SK-N-SH (cell line): ENCODE data around the gene RIMS1. TPM values are rescaled to one million over a fixed set of nuclear protein-coding genes. Genes with fewer than 3 reads are reported as not detected.

Experiments used
- CTCF ChIA-PET: fragments of 300-600, 350-600 bp; formaldehyde crosslinking; extraction: SDS; loops from one replicate; lab custom pipeline; 2021; lab: Yijun Ruan, JAX
- POLR2A ChIA-PET: fragments of 350-600 bp; sonication (Branson Sonifier 250); formaldehyde crosslinking; extraction: SDS; loops from one replicate; lab custom pipeline; 2020; ENCODE audit warnings: antibody characterized with exemption, inconsistent platforms; lab: Yijun Ruan, JAX
- DNase-seq: peaks from one replicate; pipeline ENCODE4 v3.0.0; 2012
- H2AFZ ChIP-seq: fragments of 200-600 bp; sonication (generic); 2 replicates; pipeline ENCODE4 v1.8.1; 2016; ENCODE audit warnings: antibody characterized with exemption, mild to moderate bottlenecking, low read depth
- H3F3A ChIP-seq: fragments of 200-600 bp; sonication (generic); replicated peaks from 2 replicates; pipeline ENCODE3; 2016; ENCODE audit warnings: antibody characterized with exemption, mild to moderate bottlenecking; ENCODE audit not compliant: insufficient read depth
- H3K27ac ChIP-seq, 2 experiments: fragments of 200-500 bp in 1 of 2; fragments of 200-600 bp in 1 of 2; sonication (Bioruptor generic) in 1 of 2; sonication (generic), shearing (Covaris generic) in 1 of 2; 2 replicates each; pipeline versions ENCODE4 v1.5.1 to v1.6.1; 2014 to 2016; ENCODE audit warnings: low read depth in 2 of 2, inconsistent platforms in 1 of 2, low read length in 1 of 2, mild to moderate bottlenecking in 1 of 2, mixed read lengths in 1 of 2
- H3K27me3 ChIP-seq: fragments of 200-600 bp; sonication (generic), shearing (Covaris generic); 2 replicates; pipeline ENCODE4 v1.6.1; 2016; ENCODE audit warnings: mixed run types; ENCODE audit not compliant: insufficient read depth
- H3K36me3 ChIP-seq, 2 experiments: fragments of 200-500 bp in 1 of 2; fragments of 200-600 bp in 1 of 2; sonication (Bioruptor generic) in 1 of 2; sonication (generic) in 1 of 2; replicated peaks in 1 of 2; 2 replicates each; pipeline versions ENCODE3 to v1.5.1; 2014 to 2016; ENCODE audit warnings: low read length in 1 of 2, mild to moderate bottlenecking in 1 of 2; ENCODE audit not compliant: insufficient read depth in 2 of 2, control insufficient read depth in 1 of 2
- H3K4me1 ChIP-seq, 2 experiments: fragments of 200-500 bp in 1 of 2; fragments of 200-600 bp in 1 of 2; sonication (Bioruptor generic) in 1 of 2; sonication (generic), shearing (Covaris generic) in 1 of 2; 2 replicates each; pipeline versions ENCODE4 v1.5.1 to v1.6.1; 2014 to 2016; ENCODE audit warnings: low read depth in 1 of 2, low read length in 1 of 2, mixed run types in 1 of 2; ENCODE audit not compliant: insufficient read depth in 2 of 2, control insufficient read depth in 1 of 2
- H3K4me2 ChIP-seq: fragments of 200-600 bp; sonication (generic), shearing (Covaris generic); 2 replicates; pipeline ENCODE4 v1.6.1; 2017; ENCODE audit warnings: mixed run types
- H3K4me3 ChIP-seq, 2 experiments: fragments of 200-500 bp in 1 of 2; fragments of 200-600 bp in 1 of 2; sonication (Bioruptor generic) in 1 of 2; sonication (generic), shearing (Covaris generic) in 1 of 2; 2 replicates each; pipeline versions ENCODE4 v1.5.1 to v1.8.1; 2014 to 2016; ENCODE audit warnings: low read depth in 2 of 2, inconsistent platforms in 1 of 2, low read length in 1 of 2, mild to moderate bottlenecking in 1 of 2, mixed read lengths in 1 of 2, moderate library complexity in 1 of 2
- H3K79me2 ChIP-seq: fragments of 200-600 bp; sonication (generic); 2 replicates; pipeline ENCODE4 v1.8.1; 2017; ENCODE audit warnings: mild to moderate bottlenecking; ENCODE audit not compliant: insufficient read depth
- H3K9ac ChIP-seq: fragments of 200-600 bp; sonication (generic); 2 replicates; pipeline ENCODE4 v1.6.1; 2017; ENCODE audit warnings: mixed run types
- H3K9me2 ChIP-seq: fragments of 200-600 bp; sonication (generic); 2 replicates; pipeline ENCODE4 v1.6.1; 2017; ENCODE audit warnings: mixed run types
- H3K9me3 ChIP-seq: fragments of 200-600 bp; sonication (generic); 2 replicates; pipeline ENCODE4 v1.6.1; 2017; ENCODE audit warnings: mixed run types, mild to moderate bottlenecking, moderate library complexity
- H4K20me1 ChIP-seq: fragments of 200-600 bp; sonication (generic); 2 replicates; pipeline ENCODE4 v1.6.1; 2017; ENCODE audit warnings: mild to moderate bottlenecking, mixed run types; ENCODE audit not compliant: insufficient read depth
- CTCF ChIP-seq: fragments of 200-600 bp; sonication (generic); IDR thresholded peaks from 2 replicates; pipeline ENCODE4 v1.6.1; 2017; ENCODE audit warnings: antibody characterized with exemption, mild to moderate bottlenecking, moderate library complexity
- GABPA ChIP-seq: IDR thresholded peaks from 2 replicates; pipeline ENCODE4 v1.4.0; 2012; ENCODE audit warnings: low read depth, mild to moderate bottlenecking
- GATA2 ChIP-seq: sonication (generic); formaldehyde crosslinking; IDR thresholded peaks from 2 replicates; pipeline ENCODE4 v1.5.0; 2020; ENCODE audit warnings: mild to moderate bottlenecking, missing genetic modification reagents
- NFIC ChIP-seq: IDR thresholded peaks from 2 replicates; pipeline ENCODE4 v1.4.0; 2012; ENCODE audit warnings: borderline replicate concordance
- RAD21 ChIP-seq: IDR thresholded peaks from 2 replicates; pipeline ENCODE4 v1.6.1; 2012; ENCODE audit warnings: mild to moderate bottlenecking, low read length
- RCOR1 ChIP-seq: fragments of 150-350 bp; IDR thresholded peaks from 2 replicates; pipeline ENCODE4 v1.6.1; 2017; ENCODE audit warnings: antibody characterized with exemption, low read length
- REST ChIP-seq: IDR thresholded peaks from 2 replicates; pipeline ENCODE4 v1.6.1; 2012; ENCODE audit warnings: mild to moderate bottlenecking, low read depth, low read length, moderate library complexity
- SIN3A ChIP-seq: IDR thresholded peaks from 2 replicates; pipeline ENCODE4 v1.6.1; 2012; ENCODE audit warnings: low read depth, mild to moderate bottlenecking, low read length, moderate library complexity, borderline replicate concordance
- SMC3 ChIP-seq: IDR thresholded peaks from 2 replicates; pipeline ENCODE4 v1.6.1; 2012; ENCODE audit warnings: low read depth, low read length, improper control_type of control experiment
- TAF1 ChIP-seq: IDR thresholded peaks from 2 replicates; pipeline ENCODE4 v1.6.1; 2012; ENCODE audit warnings: low read depth, mild to moderate bottlenecking, low read length, moderate library complexity, borderline replicate concordance
- TEAD4 ChIP-seq: IDR thresholded peaks from 2 replicates; pipeline ENCODE4 v1.4.0; 2012; ENCODE audit warnings: mild to moderate bottlenecking, borderline replicate concordance; ENCODE audit not compliant: insufficient read depth
- WGBS: methylation state at CpG from one replicate; pipeline ENCODE4 v1.1.6; 2017; ENCODE audit warnings: low lambda C conversion rate; 5-methylcytosine and 5-hydroxymethylcytosine counted together
- polyA plus RNA-seq, 3 experiments: library from polyadenylated mRNA; depleted of rRNA; stranded (reverse); fragments of >200 nt; gene quantifications; 2 replicates each; pipeline ENCODE4 v1.2.3, GENCODE V29; 2012

RIMS1 gene
- polyA plus RNA-seq, 1 of the 3 experiments (the other 2 are of a cell fraction), result 0.20 TPM

GRCh38 chr6:72133324-72133723 is 247.0 kb downstream of the RIMS1 start:
- no peak overlapping the region for H3K4me3 ChIP-seq
- peak overlapping the region in 1 of 2 experiments; percentile 89; a peak in 2 of 4 replicates for H3K27ac ChIP-seq
- ChIA-PET POLR2A (interaction anchor here (0.7 kb wide), 1 partner anchor 83 kb away, joined by 3 read pairs; no protein-coding TSS in a partner anchor), CTCF (interaction anchor here (0.7 to 1.2 kb wide), 4 partner anchors 8 to 483 kb away, joined by 3 to 4 read pairs (median 4); no protein-coding TSS in a partner anchor)
- DNase-seq, result no peak
- no peaks in the 10 kb centered on the region for H3K9me2 ChIP-seq
- no peaks in the 10 kb centered on the region for H3K9me3 ChIP-seq
- no peaks in the 10 kb centered on the region for H4K20me1 ChIP-seq
- H3K4me1 ChIP-seq, result peaks cover 0 to 8% of the 10 kb centered on the region in 2 experiments; a peak in 2 of 4 replicates
- TF ChIP-seq RCOR1, result no peak
- no peak for TF ChIP-seq REST
- no peak for TF ChIP-seq SIN3A
- TF ChIP-seq TAF1, result no peak
- no peak for TF ChIP-seq NFIC
- no peak for TF ChIP-seq GATA2 (CRISPR knock-in tag)
- H3F3A ChIP-seq, result no peaks in the 10 kb centered on the region
- H3K9ac ChIP-seq, result no peak overlapping the region
- no peak overlapping the region for H2AFZ ChIP-seq
- no peak overlapping the region for H3K4me2 ChIP-seq
- 19% methylated on average over 1 of the region's 1 CpG for WGBS
- H3K79me2 ChIP-seq, result no peaks in the 10 kb centered on the region
- no peaks in the 10 kb centered on the region for H3K36me3 ChIP-seq
- no peaks in the 10 kb centered on the region for H3K27me3 ChIP-seq

GRCh38 chr6:72140795-72141194 is 254.4 kb downstream of the RIMS1 start:
- CTCF ChIA-PET, result no interaction called here
- Histone ChIP-seq H3K27ac (no peak overlapping the region), H3K9me3 (no peaks in the 10 kb centered on the region), H3K36me3 (no peaks in the 10 kb centered on the region)
- DNase-seq, result no peak
- no peak for TF ChIP-seq SIN3A
- TF ChIP-seq CTCF, result peak; percentile 49
- no peak for TF ChIP-seq TEAD4
- TF ChIP-seq GABPA, result no peak
- no peak for TF ChIP-seq SMC3
- peak; percentile 50 for TF ChIP-seq RAD21
- TF ChIP-seq, all 33 proteins: peak for 2
- no peaks in the 10 kb centered on the region for H3F3A ChIP-seq
- no peaks in the 10 kb centered on the region for H4K20me1 ChIP-seq
- no peak overlapping the region for H3K4me2 ChIP-seq
- H3K9ac ChIP-seq, result no peak overlapping the region
- H3K27me3 ChIP-seq, result no peaks in the 10 kb centered on the region
- no peaks in the 10 kb centered on the region for H3K79me2 ChIP-seq
- no peak overlapping the region for H3K4me3 ChIP-seq
- no peaks in the 10 kb centered on the region; a peak in 1 of 4 replicates for H3K4me1 ChIP-seq
- peak overlapping the region; percentile 40; the same call in 1 of the 2 replicates for H2AFZ ChIP-seq
- POLR2A ChIA-PET, result no interaction called here
- H3K9me2 ChIP-seq, result no peaks in the 10 kb centered on the region
